T-cell (primary cell): ENCODE results near the gene DPYD. TPM values are rescaled to one million over a fixed set of nuclear protein-coding genes. Genes with fewer than 3 reads are reported as not detected.

Experiments used
- ATAC-seq, 4 experiments: fragments of 200-7000 bp in 3 of 4; fragments of 150-1000 bp in 1 of 4; cut with Tn5 transposase; replicated peaks in 1 of 4; 1 replicate in 3 of 4; 2 replicates in 1 of 4; pipeline ENCODE4 v1.10.0; 2021; ENCODE audit warnings: moderate library complexity in 3 of 4, mild to moderate bottlenecking in 2 of 4, moderate number of reproducible peaks in 1 of 4
- CTCF ChIA-PET, 2 donors: fragments of 300-600 bp; sonication (Branson Sonifier 250); formaldehyde crosslinking; loops; one replicate each; lab custom pipeline; 2022; ENCODE audit warnings: antibody characterized with exemption in 2 of 2; lab: Charles Lee
- POLR2A ChIA-PET, 2 donors: fragments of 300-600 bp; sonication (Branson Sonifier 250); formaldehyde crosslinking; loops; one replicate each; lab custom pipeline; 2022; ENCODE audit warnings: antibody characterized with exemption in 2 of 2; lab: Charles Lee
- DNase-seq, 35 experiments: peaks; one replicate each; pipeline versions ENCODE4 v3.0.0 to v3.0.0-alpha.2; 2013 to 2023
- H3K27ac ChIP-seq: one replicate; pipeline ENCODE4 v1.5.1; 2013; ENCODE audit warnings: low read length
- H3K27me3 ChIP-seq, 2 experiments: replicated peaks in 1 of 2; 1 replicate in 1 of 2; 2 replicates in 1 of 2; pipeline versions ENCODE4 v1.6.1 to v1.7.0; 2013; ENCODE audit warnings: low read length in 1 of 2, mixed read lengths in 1 of 2; ENCODE audit not compliant: control insufficient read depth in 2 of 2, insufficient read depth in 2 of 2; ENCODE audit errors: extremely low read depth in 1 of 2
- H3K36me3 ChIP-seq, 2 donors: 1 replicate in 1 of 2; 2 replicates in 1 of 2; pipeline versions ENCODE4 v1.6.1 to v1.7.0; 2013; ENCODE audit warnings: low read length in 1 of 2; ENCODE audit not compliant: control insufficient read depth in 2 of 2, insufficient read depth in 1 of 2; ENCODE audit errors: extremely low read depth in 1 of 2
- H3K4me1 ChIP-seq, 2 experiments: 1 replicate in 1 of 2; 2 replicates in 1 of 2; pipeline versions ENCODE4 v1.6.1 to v1.7.0; 2013; ENCODE audit warnings: low read length in 2 of 2, mixed read lengths in 1 of 2; ENCODE audit not compliant: insufficient read depth in 2 of 2, control insufficient read depth in 1 of 2; ENCODE audit errors: extremely low read depth in 1 of 2
- H3K4me3 ChIP-seq, 2 donors: 1 replicate in 1 of 2; 2 replicates in 1 of 2; pipeline versions ENCODE4 v1.5.1 to v1.7.0; 2013; ENCODE audit warnings: mild to moderate bottlenecking in 2 of 2, low read length in 1 of 2, moderate library complexity in 1 of 2; ENCODE audit not compliant: control insufficient read depth in 1 of 2; ENCODE audit errors: extremely low read depth in 1 of 2
- H3K9me3 ChIP-seq: 2 replicates; pipeline ENCODE4 v1.7.0; 2013
- H3K27ac Mint-ChIP-seq, 2 donors: one replicate each; pipeline ENCODE4 v1.8.0; 2020 to 2021; ENCODE audit warnings: mild to moderate bottlenecking in 2 of 2, mixed read lengths in 2 of 2
- H3K27me3 Mint-ChIP-seq, 2 donors: one replicate each; pipeline ENCODE4 v1.8.0; 2021 to 2022; ENCODE audit warnings: mixed read lengths in 2 of 2
- H3K36me3 Mint-ChIP-seq: one replicate; pipeline ENCODE4 v1.8.0; 2021; ENCODE audit warnings: mixed read lengths
- H3K4me1 Mint-ChIP-seq, 3 donors: one replicate each; pipeline ENCODE4 v1.8.0; 2020 to 2022; ENCODE audit warnings: mixed read lengths in 3 of 3, mild to moderate bottlenecking in 1 of 3
- H3K4me3 Mint-ChIP-seq, 3 donors: one replicate each; pipeline ENCODE4 v1.8.0; 2020 to 2022; ENCODE audit warnings: mild to moderate bottlenecking in 3 of 3, mixed read lengths in 3 of 3, moderate library complexity in 3 of 3
- H3K9me3 Mint-ChIP-seq, 3 donors: one replicate each; pipeline ENCODE4 v1.8.0; 2020 to 2022; ENCODE audit warnings: mixed read lengths in 3 of 3
- WGBS: methylation state at CpG from one replicate; pipeline ENCODE4 v1.1.5; 2013; ENCODE audit warnings: missing lambda C conversion rate; ENCODE audit not compliant: insufficient coverage; 5-methylcytosine and 5-hydroxymethylcytosine counted together
- total RNA-seq, 35 experiments: library from RNA in 6 of 35; stranded (reverse) in 6 of 35; fragments of 120-200 nt in 1 of 35; gene quantifications; one replicate each; pipeline versions ENCODE4 v1.2.1 to v1.2.4 and lab custom pipeline; 2013 to 2026

DPYD gene
- total RNA-seq, 5 donors from 2014 or later (not counting 1 experiment from before 2014, with no cell fraction given), result 39.1 to 74.1 (median 47.8) TPM

DNA sequence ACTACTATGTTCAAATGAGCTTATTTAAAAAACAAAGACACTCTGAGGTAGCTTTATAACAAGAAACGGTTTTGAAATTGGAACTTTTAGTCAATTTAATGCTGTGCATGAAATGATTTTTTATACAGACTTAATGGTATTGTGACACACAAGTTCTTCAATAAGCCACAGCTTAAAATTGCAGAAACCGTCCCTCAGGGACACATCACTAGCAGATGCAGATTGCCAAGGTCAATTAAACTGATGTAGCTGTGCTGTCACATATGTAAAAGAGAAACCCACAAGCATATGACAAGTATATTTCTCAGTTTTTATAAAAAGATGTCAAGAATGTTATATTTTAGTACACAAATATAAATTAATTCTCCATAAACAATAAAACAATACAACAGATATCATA, 366.9 kb downstream of the DPYD start:
- Mint-ChIP-seq H3K27ac (no peak overlapping the region), H3K36me3 (peaks cover 48% of the 10 kb centered on the region), H3K4me3 (no peak overlapping the region), H3K27me3 (no peaks in the 10 kb centered on the region), H3K9me3 (peaks cover 0 to 2% (median 0%) of the 10 kb centered on the region in 3 donors), H3K4me1 (no peaks in the 10 kb centered on the region)
- Histone ChIP-seq H3K27ac (no peak overlapping the region), H3K4me1 (no peaks in the 10 kb centered on the region), H3K4me3 (no peak overlapping the region), H3K9me3 (peaks cover 2% of the 10 kb centered on the region), H3K36me3 (peaks cover 0 to 9% of the 10 kb centered on the region in 2 donors), H3K27me3 (no peaks in the 10 kb centered on the region)
- ChIA-PET POLR2A (interaction anchor here (0.6 to 0.7 kb wide), 2 partner anchors 479 to 558 kb away, joined by 3 to 4 read pairs; no protein-coding TSS in a partner anchor), CTCF (no interaction called here)
- ATAC-seq (no peak), DNase-seq (no peak)
- 100% methylated on average over 1 of the region's 2 CpGs for WGBS

DNA sequence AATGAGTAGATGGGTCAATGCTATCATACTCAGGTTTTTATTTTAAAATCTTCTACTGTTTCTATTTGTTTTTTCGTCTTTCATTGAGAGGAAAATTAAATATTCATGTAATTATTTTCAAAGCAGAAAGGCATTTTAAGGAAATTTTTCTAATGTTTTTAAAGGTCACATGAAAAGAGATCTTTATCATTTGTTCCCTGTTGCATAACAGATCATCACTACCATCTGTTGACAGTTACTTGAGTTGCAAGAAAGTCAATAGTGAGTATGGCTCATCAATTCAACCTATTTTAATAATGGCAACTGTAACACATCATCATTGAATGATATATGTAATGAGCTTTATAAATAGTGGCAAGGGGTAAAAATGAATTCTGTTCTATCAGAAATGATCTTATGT, 369.7 kb downstream of the DPYD start:
- DNase-seq (no peak), ATAC-seq (no peak)
- Mint-ChIP-seq H3K9me3 (no peaks in the 10 kb centered on the region), H3K27me3 (no peaks in the 10 kb centered on the region), H3K4me1 (no peaks in the 10 kb centered on the region), H3K27ac (no peak overlapping the region), H3K4me3 (no peak overlapping the region), H3K36me3 (peaks cover 36% of the 10 kb centered on the region)
- no CpG with 5 or more reads among the region's 1 CpG for WGBS
- Histone ChIP-seq H3K36me3 (peaks cover 0 to 7% of the 10 kb centered on the region in 2 donors), H3K4me1 (no peaks in the 10 kb centered on the region), H3K27ac (no peak overlapping the region), H3K27me3 (no peaks in the 10 kb centered on the region), H3K4me3 (no peak overlapping the region), H3K9me3 (no peaks in the 10 kb centered on the region)
- CTCF ChIA-PET, result no interaction called here
- POLR2A ChIA-PET, result no interaction called here

DNA sequence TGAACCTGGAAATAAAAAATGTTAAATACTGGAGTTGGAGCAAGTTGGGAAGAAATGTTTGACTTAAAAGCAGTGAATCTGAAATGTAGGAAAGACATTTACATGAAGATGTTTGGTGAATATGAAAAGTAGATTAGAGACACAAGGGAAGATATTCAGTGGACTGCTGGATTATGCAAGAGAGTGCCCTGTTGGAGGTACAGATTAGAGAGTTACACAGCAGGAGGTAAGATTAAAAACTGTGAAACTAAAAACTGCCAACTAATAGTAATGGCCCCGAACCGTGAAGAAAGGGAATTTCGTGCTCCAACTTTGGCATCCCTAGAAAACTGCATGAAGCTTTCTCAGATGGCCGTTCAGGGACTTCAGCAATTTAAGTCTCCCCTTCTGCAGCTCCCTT, 375.4 kb downstream of the DPYD start:
- no peaks in the 10 kb centered on the region for H3K4me1 ChIP-seq
- H3K9me3 Mint-ChIP-seq, result no peaks in the 10 kb centered on the region
- H3K27me3 ChIP-seq, result no peaks in the 10 kb centered on the region
- peaks cover 30% of the 10 kb centered on the region for H3K36me3 Mint-ChIP-seq
- H3K36me3 ChIP-seq, result peaks cover 0 to 11% of the 10 kb centered on the region in 2 donors
- no peaks in the 10 kb centered on the region for H3K4me1 Mint-ChIP-seq
- H3K9me3 ChIP-seq, result no peaks in the 10 kb centered on the region
- no peaks in the 10 kb centered on the region for H3K27me3 Mint-ChIP-seq
- H3K4me3 Mint-ChIP-seq, result no peak overlapping the region
- ATAC-seq (no peak), DNase-seq (no peak)
- no peak overlapping the region for H3K27ac ChIP-seq
- no peak overlapping the region for H3K27ac Mint-ChIP-seq
- ChIA-PET CTCF (no interaction called here), POLR2A (no interaction called here)
- H3K4me3 ChIP-seq, result no peak overlapping the region
- WGBS, result no CpG with 5 or more reads among the region's 4 CpGs

DNA sequence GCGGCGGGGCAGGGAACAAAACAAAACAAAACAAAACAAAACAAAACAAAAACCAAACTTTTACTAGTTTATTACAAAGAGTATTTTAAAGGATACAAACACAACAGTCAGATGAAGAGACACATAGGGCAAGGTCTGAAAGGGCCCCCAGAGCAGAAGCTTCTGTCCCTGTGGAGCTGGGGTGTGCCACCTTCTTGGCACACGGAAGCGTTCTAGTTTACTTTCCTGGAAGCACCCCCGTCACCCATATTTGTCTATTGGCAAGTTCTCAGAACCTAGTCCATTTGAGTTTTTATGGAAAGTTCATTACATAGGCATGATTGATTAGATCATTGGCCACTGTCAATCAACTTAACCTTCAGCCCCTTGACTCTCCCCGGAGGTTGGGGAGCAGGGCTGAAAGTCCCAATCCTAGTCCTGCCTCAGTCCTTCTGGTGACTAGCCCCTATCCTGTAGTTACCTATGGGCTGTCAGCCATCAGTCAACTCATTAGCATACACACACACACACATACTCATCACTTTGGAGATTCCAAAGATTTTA, 380.4 kb downstream of the DPYD start:
- no peak overlapping the region for H3K27ac ChIP-seq
- peaks cover 0 to 3% (median 0%) of the 10 kb centered on the region in 3 donors for H3K4me1 Mint-ChIP-seq
- no peak overlapping the region for H3K4me3 Mint-ChIP-seq
- H3K27me3 Mint-ChIP-seq, result no peaks in the 10 kb centered on the region
- no peaks in the 10 kb centered on the region for H3K27me3 ChIP-seq
- peaks cover 50% of the 10 kb centered on the region for H3K36me3 Mint-ChIP-seq
- DNase-seq, result no peak
- H3K36me3 ChIP-seq, result peaks cover 0 to 4% of the 10 kb centered on the region in 2 donors
- no peak for ATAC-seq
- no peak overlapping the region for H3K4me3 ChIP-seq
- no peaks in the 10 kb centered on the region for H3K9me3 Mint-ChIP-seq
- H3K9me3 ChIP-seq, result no peaks in the 10 kb centered on the region
- ChIA-PET CTCF (interaction anchor here in 1 of 2 donors (0.7 kb wide), 1 partner anchor 1259 kb away, joined by 4 read pairs; no protein-coding TSS in a partner anchor), POLR2A (no interaction called here)
- H3K4me1 ChIP-seq, result no peaks in the 10 kb centered on the region
- no peak overlapping the region for H3K27ac Mint-ChIP-seq
- 100% methylated on average over 3 of the region's 6 CpGs for WGBS

DNA sequence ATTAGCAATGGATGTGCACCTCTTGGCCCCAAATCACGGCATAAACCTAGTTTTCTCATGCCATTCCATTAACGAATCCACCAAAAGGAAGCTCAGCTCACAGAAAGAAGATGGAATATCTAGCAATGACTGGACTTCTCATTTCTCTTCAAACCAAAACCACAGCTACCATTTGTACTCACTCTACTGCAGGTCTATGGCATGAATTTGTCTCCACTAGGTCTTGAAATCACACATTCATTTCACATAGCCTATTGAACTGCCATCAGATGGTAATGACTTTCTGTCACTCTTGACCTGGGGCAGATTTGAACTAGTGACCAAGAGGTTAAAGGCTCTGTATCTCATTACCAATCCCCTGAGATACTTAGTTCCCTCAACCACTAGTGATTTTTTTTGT, 382.7 kb downstream of the DPYD start:
- 100% methylated on average over 1 of the region's 2 CpGs for WGBS
- H3K36me3 ChIP-seq, result peaks cover 0 to 4% of the 10 kb centered on the region in 2 donors
- H3K27ac Mint-ChIP-seq, result no peak overlapping the region
- no peak for DNase-seq
- peaks cover 53% of the 10 kb centered on the region for H3K36me3 Mint-ChIP-seq
- no peak overlapping the region for H3K27ac ChIP-seq
- ChIA-PET CTCF (interaction anchor here in 1 of 2 donors (0.7 kb wide), 1 partner anchor 192 kb away, joined by 4 read pairs; no protein-coding TSS in a partner anchor), POLR2A (interaction anchor here in 1 of 2 donors (0.5 kb wide), 1 partner anchor 508 kb away, joined by 4 read pairs; no protein-coding TSS in a partner anchor)
- peaks cover 0 to 3% (median 0%) of the 10 kb centered on the region in 3 donors for H3K4me1 Mint-ChIP-seq
- no peak overlapping the region for H3K4me3 Mint-ChIP-seq
- ATAC-seq, result no peak
- no peaks in the 10 kb centered on the region for H3K9me3 Mint-ChIP-seq
- no peak overlapping the region for H3K4me3 ChIP-seq
- H3K9me3 ChIP-seq, result no peaks in the 10 kb centered on the region
- no peaks in the 10 kb centered on the region for H3K27me3 Mint-ChIP-seq
- H3K27me3 ChIP-seq, result no peaks in the 10 kb centered on the region
- no peaks in the 10 kb centered on the region for H3K4me1 ChIP-seq

DNA sequence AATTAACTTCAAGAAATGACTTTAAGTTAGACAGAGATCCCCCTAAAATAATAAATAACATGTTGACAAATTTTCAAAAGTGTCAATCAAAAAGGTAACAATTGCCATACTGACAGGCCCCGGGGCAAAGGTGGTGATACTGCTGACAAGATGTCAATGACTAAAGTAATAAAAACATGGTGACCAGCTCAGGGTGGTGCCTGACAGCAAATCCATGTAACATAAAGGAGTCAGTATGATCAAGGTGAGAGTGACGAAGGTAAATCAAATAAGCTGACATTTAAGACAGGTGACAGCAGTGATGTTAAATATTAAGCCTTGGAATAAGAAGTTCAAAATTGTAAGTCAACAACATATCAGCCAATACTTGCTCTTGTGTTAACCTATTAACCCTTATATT, 387.5 kb downstream of the DPYD start:
- ChIA-PET CTCF (no interaction called here), POLR2A (no interaction called here)
- H3K9me3 Mint-ChIP-seq, result no peaks in the 10 kb centered on the region
- H3K4me3 Mint-ChIP-seq, result no peak overlapping the region
- Histone ChIP-seq H3K27ac (no peak overlapping the region), H3K36me3 (no peaks in the 10 kb centered on the region), H3K27me3 (no peaks in the 10 kb centered on the region), H3K9me3 (no peaks in the 10 kb centered on the region), H3K4me1 (no peaks in the 10 kb centered on the region), H3K4me3 (no peak overlapping the region)
- DNase-seq (no peak), ATAC-seq (no peak)
- no peaks in the 10 kb centered on the region for H3K4me1 Mint-ChIP-seq
- peaks cover 65% of the 10 kb centered on the region for H3K36me3 Mint-ChIP-seq
- WGBS, result no CpG with 5 or more reads among the region's 2 CpGs
- H3K27me3 Mint-ChIP-seq, result no peaks in the 10 kb centered on the region
- no peak overlapping the region for H3K27ac Mint-ChIP-seq
